HCT116 (cell line): ENCODE data around the gene SFXN3. TPM values are rescaled to one million over a fixed set of nuclear protein-coding genes. Genes with fewer than 3 reads are reported as not detected.

Source experiments
- ATAC-seq: fragments of 200-7000 bp; cut with Tn5 transposase; 2 replicates; pipeline ENCODE4 v1.9.1; 2020; ENCODE audit warnings: mild to moderate bottlenecking, moderate library complexity
- BruUV-seq: library from RNA; stranded (reverse); fragments of 400-500 nt; replicated peaks from 2 replicates; lab custom pipeline; 2021; lab: Mats Ljungman, UMichigan
- CTCF ChIA-PET: fragments of 300-600 bp; sonication (Branson Sonifier 250); formaldehyde crosslinking; loops from one replicate; lab custom pipeline; 2021; ENCODE audit warnings: antibody characterized with exemption; lab: Charles Lee
- POLR2A ChIA-PET: fragments of 300-600, 350-600 bp; sonication (Branson Sonifier 250); formaldehyde crosslinking; loops from one replicate; lab custom pipeline; 2021; ENCODE audit warnings: antibody characterized with exemption; lab: Charles Lee
- RAD21 ChIA-PET, 2 experiments: fragments of 300-600 bp; sonication (Branson Sonifier 250); formaldehyde crosslinking; loops; one replicate each; lab custom pipeline; 2023; ENCODE audit warnings: low total read pairs in 2 of 2; ENCODE audit not compliant: uncharacterized antibody in 2 of 2, unreplicated experiment in 2 of 2, low non-redundant PET in 1 of 2; lab: Charles Lee
- DNase-seq: peaks from one replicate; pipeline ENCODE4 v3.0.0-alpha.2; 2010; ENCODE audit warnings: low read depth, low spot score
- H2AFZ ChIP-seq: fragments of 200-600 bp; shearing (Covaris generic), sonication (generic); 2 replicates; pipeline ENCODE4 v1.6.1; 2017; ENCODE audit warnings: low read depth, mixed run types, mixed read lengths, antibody characterized with exemption, low read length; ENCODE audit not compliant: poor library complexity, severe bottlenecking
- H3K27ac ChIP-seq: 2 replicates; pipeline ENCODE4 v1.5.1; 2012; ENCODE audit warnings: low read depth, low read length
- H3K27me3 ChIP-seq: fragments of 200-600 bp; sonication (generic); 2 replicates; pipeline ENCODE4 v1.6.1; 2016; ENCODE audit warnings: mixed run types, low read length, mixed read lengths; ENCODE audit not compliant: insufficient read depth
- H3K36me3 ChIP-seq, 2 experiments: fragments of 200-500 bp in 1 of 2; fragments of 200-600 bp in 1 of 2; sonication (Bioruptor generic) in 1 of 2; sonication (generic) in 1 of 2; 2 replicates each; pipeline versions ENCODE4 v1.5.1 to v1.6.1; 2014 to 2016; ENCODE audit warnings: low read length in 2 of 2, inconsistent platforms in 1 of 2, mixed read lengths in 1 of 2, mixed run types in 1 of 2; ENCODE audit not compliant: insufficient read depth in 2 of 2, control insufficient read depth in 1 of 2
- H3K4me1 ChIP-seq, 2 experiments: fragments of 200-600 bp in 1 of 2; sonication (generic) in 1 of 2; 2 replicates each; pipeline versions ENCODE4 v1.5.1 to v1.6.1; 2012 to 2017; ENCODE audit warnings: low read length in 2 of 2, inconsistent platforms in 1 of 2, mild to moderate bottlenecking in 1 of 2, mixed read lengths in 1 of 2, mixed run types in 1 of 2, moderate library complexity in 1 of 2; ENCODE audit not compliant: insufficient read depth in 2 of 2, control insufficient read depth in 1 of 2
- H3K4me2 ChIP-seq: fragments of 200-600 bp; sonication (generic); 2 replicates; pipeline ENCODE4 v1.6.1; 2017; ENCODE audit warnings: mixed run types, low read length, mixed read lengths
- H3K4me3 ChIP-seq, 2 experiments: fragments of 200-600 bp in 1 of 2; sonication (generic) in 1 of 2; replicated peaks in 1 of 2; 2 replicates each; pipeline ENCODE4 v1.5.1; 2011 to 2016; ENCODE audit warnings: low read length in 2 of 2, control low read depth in 1 of 2, low read depth in 1 of 2, mild to moderate bottlenecking in 1 of 2, mixed read lengths in 1 of 2, mixed run types in 1 of 2
- H3K79me2 ChIP-seq: fragments of 200-600 bp; sonication (generic); 2 replicates; pipeline ENCODE4 v1.6.1; 2017; ENCODE audit warnings: mild to moderate bottlenecking, mixed run types, low read length, moderate library complexity, mixed read lengths; ENCODE audit not compliant: insufficient read depth
- H3K9ac ChIP-seq: fragments of 200-600 bp; sonication (generic); 2 replicates; pipeline ENCODE4 v1.6.1; 2016; ENCODE audit warnings: low read length, mixed read lengths
- H3K9me2 ChIP-seq: fragments of 200-600 bp; sonication (generic), shearing (Covaris generic); 2 replicates; pipeline ENCODE4 v1.6.1; 2017; ENCODE audit warnings: mixed run types, mild to moderate bottlenecking, moderate library complexity; ENCODE audit not compliant: insufficient read depth
- H3K9me3 ChIP-seq, 2 experiments: fragments of 200-500 bp in 1 of 2; fragments of 200-600 bp in 1 of 2; sonication (Bioruptor generic) in 1 of 2; sonication (generic) in 1 of 2; 2 replicates each; pipeline ENCODE4 v1.6.1; 2014 to 2017; ENCODE audit warnings: low read length in 2 of 2, mixed read lengths in 2 of 2, inconsistent platforms in 1 of 2, low read depth in 1 of 2, mild to moderate bottlenecking in 1 of 2, mixed run types in 1 of 2, moderate library complexity in 1 of 2; ENCODE audit not compliant: control insufficient read depth in 1 of 2, insufficient read depth in 1 of 2
- H4K20me1 ChIP-seq: fragments of 200-600 bp; sonication (generic), shearing (Covaris generic); 2 replicates; pipeline ENCODE4 v1.6.1; 2017; ENCODE audit warnings: mixed run types, mild to moderate bottlenecking, moderate library complexity; ENCODE audit not compliant: insufficient read depth
- CTCF ChIP-seq, 3 experiments: fragments of 200-600 bp in 1 of 3; sonication (generic) in 1 of 3; IDR thresholded peaks in 2 of 3; conservative IDR thresholded peaks in 1 of 3; 2 replicates each; pipeline ENCODE4 v1.5.1; 2012 to 2017; ENCODE audit warnings: low read depth in 2 of 3, low read length in 2 of 3, antibody characterized with exemption in 1 of 3, borderline replicate concordance in 1 of 3, control low read depth in 1 of 3, mild to moderate bottlenecking in 1 of 3, mixed read lengths in 1 of 3, mixed run types in 1 of 3, moderate library complexity in 1 of 3; ENCODE audit not compliant: insufficient read depth in 1 of 3
- SP1 ChIP-seq: IDR thresholded peaks from 2 replicates; pipeline ENCODE4 v1.6.1; 2012; ENCODE audit warnings: low read depth
- intact Hi-C: fragments of 100-400 bp; cut with micrococcal nuclease; formaldehyde crosslinking; loops from 2 replicates; pipeline ENCODE4 v1.10.0; 2022
- total RNA-seq: library from RNA; stranded (reverse); gene quantifications from one replicate; pipeline ENCODE4 v1.2.1, GENCODE V29; 2021; ENCODE audit not compliant: unreplicated experiment

Gene SFXN3
- total RNA-seq, 1 experiment from 2014 or later, result 52.5 TPM

- intact Hi-C loops, result loop anchor here (1.0 to 10.0 kb wide), 7 partner anchors 19 to 669 kb away; partner anchors contain the start of genes PAX2, SCD and SEMA4G
- H3K27ac ChIP-seq, result peak overlapping the region; percentile 39
- no TSS peak for BruUV-seq
These were observed 17.6 kb upstream of the SFXN3 start for GRCh38 chr10:101013365-101013825.

More at GRCh38 chr10:101013365-101013825, 17.6 kb upstream of the SFXN3 start:
- Histone ChIP-seq H3K4me1 (peaks cover 31 to 66% of the 10 kb centered on the region in 2 experiments), H3K27me3 (no peaks in the 10 kb centered on the region), H3K4me3 (peak overlapping the region in 1 of 2 experiments; percentile 13; a peak in 1 of 4 replicates), H4K20me1 (no peaks in the 10 kb centered on the region), H3K9me3 (no peaks in the 10 kb centered on the region), H3K9me2 (no peaks in the 10 kb centered on the region), H3K4me2 (peak overlapping the region; percentile 66), H3K36me3 (no peaks in the 10 kb centered on the region), H3K79me2 (no peaks in the 10 kb centered on the region), H3K9ac (peak overlapping the region; percentile 10; the same call in 1 of the 2 replicates), H2AFZ (peak overlapping the region; percentile 55)
- CTCF ChIA-PET, result interaction anchor here (0.7 to 5.0 kb wide), 13 partner anchors 13 to 452 kb away, joined by 3 to 98 read pairs (median 9); partner anchors contain the start of genes LZTS2, PDZD7, SEMA4G and SFXN3
- POLR2A ChIA-PET, result interaction anchor here (1.1 to 1.5 kb wide), 2 partner anchors 17 to 26 kb away, joined by 3 to 6 read pairs; partner anchors contain the start of genes MRPL43 and TWNK
- no peak for DNase-seq
- TF ChIP-seq SP1 (no peak), CTCF (IDR thresholded peaks at IDR 0.05 in 2 of 3, conservative IDR thresholded peaks at IDR 0.05 in 1 of 3; ENCODE audit: borderline replicate concordance in 1 of 3, insufficient read depth in 1 of 3, low read depth in 2 of 3, low read length in 2 of 3) (0 out of 6 replicates have a peak, but pooled peaks of 1 of the 3 experiments have one; percentile 37)
- RAD21 ChIA-PET, result interaction anchor here in 1 of 2 experiments (1.5 kb wide), 1 partner anchor 16 kb away, joined by 10 read pairs; no protein-coding TSS in a partner anchor
- no peak for ATAC-seq
